HG03159 (cell line): ENCODE measurements around the gene TMEM220.
"Not testable (repeated sequence)": the region's sequence is repeated elsewhere in the genome, so short reads cannot be mapped to it uniquely, and the experiment has no call there.

Source experiments
- ATAC-seq: cut with Tn5 transposase; IDR thresholded peaks from one replicate; pipeline ENCODE4 v1.9.1; 2021; ENCODE audit warnings: mild to moderate bottlenecking, moderate library complexity; ENCODE audit not compliant: unreplicated experiment

Gene TMEM220

DNA sequence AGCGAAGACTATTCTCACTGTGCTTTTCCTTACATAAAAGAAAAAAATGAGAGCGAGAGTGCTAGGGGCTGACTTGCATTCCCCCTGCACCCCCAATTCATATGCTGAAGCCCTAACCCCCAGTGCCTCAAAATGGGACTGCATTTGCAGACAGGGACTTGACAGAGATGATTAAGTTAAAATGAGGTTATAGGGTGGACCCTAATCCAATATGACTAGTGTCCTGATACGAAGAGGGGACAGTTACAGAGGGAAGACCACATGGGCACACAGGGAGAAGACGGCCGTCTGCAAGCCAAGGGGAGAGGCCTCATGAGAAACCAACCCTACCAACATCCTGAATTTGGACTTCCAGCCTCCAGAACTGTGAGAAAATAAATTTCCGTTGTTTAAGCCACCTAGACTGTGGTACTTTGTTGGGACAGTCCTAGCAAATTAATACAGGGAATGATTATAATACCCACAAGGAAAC lies 1.6 kb upstream of the TMEM220 start:
- ATAC-seq: no peak

DNA sequence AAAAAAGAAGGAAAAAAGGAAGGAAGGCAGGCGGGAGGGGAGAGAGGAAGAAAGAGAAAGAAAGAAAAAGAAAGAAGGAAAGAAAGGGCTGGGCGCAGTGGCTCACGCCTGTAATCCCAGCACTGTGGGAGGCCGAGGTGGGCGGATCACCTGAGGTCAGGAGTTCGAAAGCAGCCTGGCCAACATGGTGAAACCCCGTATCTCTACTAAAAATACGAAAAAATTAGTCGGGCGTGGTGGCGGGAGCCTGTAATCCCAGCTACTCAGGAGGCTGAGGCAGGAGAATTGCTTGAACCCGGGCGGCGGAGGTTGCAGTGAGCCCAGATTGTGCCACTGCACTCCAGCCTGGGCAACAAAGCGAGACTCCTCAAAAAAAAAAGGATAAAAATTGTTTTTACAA lies 424 bp upstream of the TMEM220 start:
- not testable (repeated sequence) for ATAC-seq

DNA sequence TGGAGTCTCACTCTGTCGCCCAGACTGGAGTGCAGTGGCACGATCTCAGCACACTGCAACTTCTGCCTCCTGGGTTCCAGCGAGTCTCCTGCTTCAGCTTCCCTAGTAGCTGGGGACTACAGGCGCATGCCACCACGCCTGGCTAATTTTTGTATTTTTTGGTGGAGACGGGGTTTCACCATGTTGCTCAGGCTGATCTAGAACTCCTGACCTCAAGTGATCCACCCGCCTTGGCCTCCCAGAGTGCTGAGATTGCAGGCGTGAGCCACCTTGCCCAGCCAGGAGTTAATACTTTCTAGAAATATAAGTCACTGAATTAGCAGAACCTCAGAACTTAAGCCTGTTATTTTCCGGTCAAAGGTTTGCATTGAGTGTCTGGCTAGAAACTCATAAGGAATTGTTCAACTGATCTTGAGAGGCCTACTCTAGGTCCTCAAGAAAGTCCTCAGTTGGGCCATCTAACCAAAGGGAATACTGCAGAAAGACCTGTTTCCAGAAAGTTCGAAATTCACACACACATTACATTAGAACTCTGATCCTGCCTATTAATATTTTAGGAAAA lies 1.4 kb downstream of the TMEM220 start:
- no peak for ATAC-seq

DNA sequence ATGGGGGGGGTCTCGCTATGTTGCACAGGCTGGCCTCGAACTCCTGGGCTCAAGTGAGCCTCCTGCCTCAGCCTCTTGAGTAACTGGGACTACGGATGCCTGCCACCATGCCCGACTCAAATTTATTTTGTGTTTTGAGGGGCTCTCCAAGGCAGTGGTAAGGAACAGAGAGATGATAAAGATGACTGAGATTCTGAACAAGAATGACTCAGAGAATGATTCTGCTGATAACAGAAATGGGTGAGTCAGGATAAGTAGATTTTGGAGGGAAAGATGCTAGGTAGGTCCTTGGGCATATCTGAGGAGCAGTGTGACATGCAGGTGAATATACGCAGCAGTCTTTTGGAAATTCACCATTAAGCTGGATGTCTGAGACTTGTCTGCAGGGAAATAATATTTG lies 2.6 kb downstream of the TMEM220 start:
- ATAC-seq: no peak

DNA sequence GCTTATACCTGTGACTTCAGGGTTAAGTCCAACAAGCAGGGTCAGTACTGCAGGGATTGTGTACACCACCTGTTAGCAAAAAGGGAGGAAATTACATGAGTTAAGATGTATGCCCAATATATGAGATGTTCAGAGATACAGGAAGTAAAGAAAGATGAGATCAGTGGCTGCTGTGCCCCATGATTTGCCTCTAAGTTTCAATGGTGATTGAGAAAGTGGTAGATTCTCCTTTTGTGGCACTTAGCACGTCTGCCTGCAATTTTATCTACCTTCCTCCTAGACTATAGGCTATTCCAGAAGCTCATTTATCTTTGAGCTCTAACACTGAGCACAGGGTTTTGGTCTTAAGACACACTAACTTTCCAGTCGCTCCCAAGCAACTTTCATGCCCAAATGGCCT lies 3.6 kb downstream of the TMEM220 start:
- ATAC-seq: no peak

DNA sequence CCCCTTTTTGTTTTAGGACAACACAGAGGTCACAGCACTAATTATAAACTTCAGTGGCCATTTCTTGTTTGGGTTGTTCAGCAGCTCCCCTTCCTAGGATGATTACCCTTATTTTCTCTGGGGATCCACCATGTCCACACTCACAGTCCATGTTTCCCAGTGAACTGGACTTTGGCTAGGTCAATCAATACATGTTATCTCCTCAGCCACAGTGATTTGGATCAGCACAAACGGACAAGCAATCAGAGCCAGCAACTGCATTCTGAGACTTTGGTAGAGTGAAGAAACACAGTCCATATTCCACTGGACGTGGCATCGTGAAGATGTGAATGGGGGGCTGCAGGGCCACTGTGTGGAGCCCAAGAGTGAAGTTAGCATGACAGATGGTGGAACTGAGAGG lies 4.6 kb downstream of the TMEM220 start:
- no peak for ATAC-seq

DNA sequence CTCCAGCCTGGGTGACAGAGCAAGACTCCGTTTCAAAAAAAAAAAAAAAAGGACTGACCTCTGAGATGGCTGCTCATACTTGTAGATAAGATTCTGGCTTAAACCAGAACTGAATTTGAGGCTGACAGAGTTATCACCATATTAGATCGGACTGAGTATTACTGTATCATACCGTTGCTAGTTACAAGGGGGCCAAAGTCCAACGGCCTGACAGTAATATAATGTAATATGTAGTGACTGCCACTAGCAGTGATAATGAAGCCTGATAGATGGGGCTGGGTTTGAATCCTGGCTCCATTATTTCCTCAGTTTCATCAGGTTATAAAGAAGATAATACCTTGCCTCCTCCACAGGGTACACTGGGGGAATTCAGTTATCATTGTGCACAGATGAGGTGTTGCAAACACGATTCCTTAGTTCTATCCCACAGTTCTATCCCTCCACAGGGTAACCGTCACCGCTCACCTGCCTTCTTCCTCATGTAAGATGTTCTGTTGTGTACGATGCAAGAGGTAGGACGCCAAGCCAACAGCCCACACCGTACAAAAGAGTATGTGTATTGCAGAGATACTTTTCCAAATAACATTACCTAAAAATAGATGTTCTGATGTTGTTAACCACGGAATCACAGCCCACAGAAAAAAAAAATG lies 5.2 kb downstream of the TMEM220 start:
- no peak for ATAC-seq

DNA sequence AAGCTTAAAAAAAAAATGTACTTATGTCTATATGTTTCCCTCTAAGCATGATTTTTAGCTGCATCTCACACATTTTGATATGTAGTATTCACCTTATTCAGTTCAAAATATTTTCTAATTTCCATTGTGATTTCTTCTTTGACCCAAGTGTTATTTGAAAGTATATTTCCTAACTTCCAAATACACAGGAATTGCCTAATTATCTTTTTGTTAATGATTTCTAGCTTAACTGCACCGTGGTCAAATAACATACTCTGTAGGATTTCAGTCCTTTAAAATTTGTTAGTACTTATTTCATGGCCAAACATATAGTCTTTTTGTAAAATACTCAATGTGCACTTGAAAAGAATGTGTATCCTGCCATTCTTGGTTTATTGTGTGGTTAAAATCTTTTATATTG lies 11.3 kb downstream of the TMEM220 start:
- ATAC-seq: no peak

DNA sequence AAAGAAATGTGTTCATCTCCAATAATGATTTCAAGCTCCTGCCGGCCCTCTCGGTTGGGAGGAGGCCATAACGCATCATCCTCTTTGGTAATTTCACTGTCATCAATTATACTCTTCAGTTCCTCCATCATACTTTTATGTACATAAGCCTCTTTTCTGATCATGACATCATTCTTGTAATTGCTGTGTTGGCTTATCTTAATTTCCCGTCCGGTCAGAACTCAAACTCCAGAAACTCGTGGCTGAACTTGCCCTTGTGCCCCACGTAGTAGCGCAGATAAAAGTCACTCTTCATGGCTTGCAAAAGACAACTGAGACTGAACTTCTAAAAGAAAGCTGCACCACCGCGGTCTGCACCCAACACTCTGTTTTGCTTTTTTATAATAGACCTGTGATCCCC lies 13.6 kb downstream of the TMEM220 start:
- no peak for ATAC-seq

DNA sequence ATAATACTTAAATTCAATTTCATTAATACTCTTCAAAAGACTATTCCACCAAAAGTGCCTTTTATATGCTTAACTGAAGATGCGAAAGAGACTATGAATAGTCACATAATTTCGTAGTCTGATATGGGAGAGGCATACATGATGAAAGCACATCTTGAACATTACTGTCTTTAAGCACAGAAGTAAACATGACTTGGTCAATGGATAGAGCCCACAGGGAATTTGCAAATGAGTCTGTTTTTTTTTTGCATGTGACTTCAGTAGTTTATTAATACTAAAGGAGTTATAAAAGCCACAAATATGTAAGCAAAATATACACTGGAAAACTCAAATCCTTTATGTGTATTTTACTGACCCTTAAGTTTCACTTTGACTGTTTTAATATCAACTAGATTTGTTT lies 16.5 kb downstream of the TMEM220 start:
- ATAC-seq: no peak

DNA sequence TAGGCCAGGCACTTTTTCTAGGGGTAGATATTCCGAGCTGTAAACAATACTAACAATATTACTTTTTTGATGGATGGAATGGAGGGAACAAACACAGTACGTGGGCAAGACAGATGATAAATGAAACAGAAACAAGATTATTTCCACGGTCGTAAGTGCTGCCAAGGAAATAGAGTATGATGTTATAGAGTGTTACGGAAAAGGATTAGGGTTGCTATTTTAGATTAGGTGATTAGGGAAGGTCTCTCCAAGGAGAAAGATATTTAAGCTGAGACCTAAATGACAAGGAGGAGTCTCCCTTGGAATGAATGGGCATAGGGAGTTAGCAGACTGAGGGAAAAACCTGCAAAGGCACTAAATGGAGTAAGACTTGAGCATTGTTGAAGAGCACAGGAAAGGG lies 24.1 kb downstream of the TMEM220 start:
- no peak for ATAC-seq

DNA sequence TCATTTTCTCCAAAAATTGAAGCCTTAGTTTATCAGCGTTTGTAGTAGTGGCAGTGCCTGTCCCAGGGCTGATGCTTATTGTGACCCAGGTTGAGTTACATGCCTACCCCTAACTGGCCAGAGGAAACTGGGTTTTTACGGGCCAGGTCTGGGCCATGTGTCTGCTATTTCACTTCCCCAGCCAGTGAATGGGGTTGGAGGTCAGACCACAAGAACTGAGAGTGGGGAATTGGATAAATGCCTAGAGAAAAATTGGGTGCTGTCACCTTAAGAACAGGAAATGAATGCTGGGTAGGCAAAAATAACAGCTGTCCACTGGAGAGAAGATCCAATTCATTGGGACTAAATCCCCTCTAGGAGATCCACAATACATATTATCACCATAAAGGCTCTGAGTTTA lies 27.2 kb downstream of the TMEM220 start:
- ATAC-seq: no peak

DNA sequence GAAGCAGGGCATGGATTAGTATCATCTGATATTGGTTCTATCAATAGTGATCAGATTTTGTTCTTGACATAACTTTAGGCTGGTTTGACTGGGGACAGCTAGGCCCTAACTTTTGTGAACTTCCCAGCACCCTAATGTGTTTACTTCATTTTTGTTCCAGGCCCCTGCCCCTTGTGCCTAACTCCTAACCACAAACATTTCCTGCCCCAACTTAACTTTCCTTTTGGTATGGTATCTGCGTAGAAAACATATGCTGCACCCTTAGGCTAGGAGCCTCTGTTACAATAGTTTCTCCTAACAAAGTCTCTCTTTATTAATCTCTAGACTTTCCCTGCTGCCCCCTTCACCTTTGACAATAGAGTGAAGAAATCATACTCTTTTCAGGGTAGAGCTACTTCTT lies 30.0 kb downstream of the TMEM220 start:
- ATAC-seq: no peak

DNA sequence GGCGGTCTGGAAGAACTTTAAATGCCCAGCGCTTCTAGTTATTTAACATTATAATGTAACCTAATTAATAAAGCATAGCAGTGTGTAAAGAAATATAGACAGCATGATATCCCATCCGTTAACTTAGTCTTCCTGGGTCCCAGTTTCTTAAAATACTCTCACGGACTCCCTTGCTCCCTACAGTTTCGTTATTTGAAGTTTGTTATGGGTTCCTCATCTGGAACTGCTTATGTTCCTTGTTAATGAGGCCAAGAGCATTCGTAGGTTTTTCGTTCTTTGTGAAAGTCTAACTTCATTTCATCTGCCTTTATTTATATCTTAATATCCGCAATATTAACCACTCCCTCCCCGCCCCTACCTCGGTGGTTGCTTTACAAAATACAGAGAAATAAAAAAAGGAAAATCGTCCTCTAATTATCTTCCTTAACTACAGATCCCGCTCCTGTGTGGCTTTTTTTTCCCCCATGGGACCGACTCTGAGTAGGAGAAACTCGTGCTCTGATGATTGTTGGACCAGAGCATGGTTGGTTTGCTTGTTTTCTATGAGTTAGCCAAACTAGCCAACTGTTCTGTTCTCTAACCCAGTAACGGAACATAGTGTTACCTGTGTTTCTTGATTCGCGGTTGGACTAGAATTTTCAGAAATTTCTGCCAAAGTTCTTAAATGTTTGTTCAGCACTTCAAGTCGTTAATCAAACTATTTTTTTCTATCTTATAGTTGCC lies 31.6 kb downstream of the TMEM220 start:
- ATAC-seq: no peak

DNA sequence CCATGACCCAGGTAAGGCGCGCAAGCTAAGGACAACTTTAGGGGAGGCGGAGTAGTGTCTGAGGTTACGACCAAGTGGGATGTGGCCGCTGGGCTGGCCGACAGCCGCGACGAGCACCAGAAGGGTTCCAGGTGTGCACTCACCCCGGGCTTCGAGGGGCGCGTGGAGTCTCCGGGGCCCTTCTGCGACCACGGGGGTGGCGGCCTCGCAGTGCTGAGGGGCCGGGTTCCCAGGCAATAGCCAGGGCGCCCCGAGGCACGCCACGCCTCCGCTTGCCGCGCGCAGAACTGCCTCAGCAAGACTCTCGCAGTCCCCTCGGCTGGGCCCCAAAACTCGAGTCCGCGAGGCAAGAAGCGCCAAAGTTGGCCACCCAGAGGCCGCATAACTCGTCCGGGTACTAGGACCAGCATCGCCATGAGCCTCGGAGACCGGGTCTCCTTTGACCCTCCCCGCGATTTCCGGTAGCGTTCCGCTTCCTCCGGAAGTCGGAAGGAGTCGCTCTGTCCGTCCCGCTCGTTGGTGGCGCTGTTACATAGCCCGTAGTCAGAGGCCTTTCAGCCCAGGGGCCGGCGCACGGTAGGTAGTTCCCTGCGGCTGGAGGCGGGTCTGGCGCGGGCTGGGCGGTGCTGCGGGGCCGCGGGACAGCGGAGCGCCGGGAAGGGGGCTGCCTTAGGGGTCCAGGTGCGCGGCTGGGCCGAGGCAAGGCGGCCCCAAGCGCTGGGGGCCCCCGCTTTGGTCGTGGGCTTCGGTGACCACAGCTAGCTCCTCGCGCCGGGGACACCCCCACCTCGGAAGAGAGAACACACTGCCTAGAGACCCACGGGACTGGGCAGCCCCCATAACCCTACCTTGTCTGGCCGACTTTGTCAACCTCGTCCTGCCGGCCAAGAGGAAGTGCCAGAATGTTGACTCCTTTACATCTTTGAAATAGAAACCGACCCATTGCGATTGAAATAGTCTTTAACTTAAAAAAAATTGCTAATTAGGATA lies 32.4 kb downstream of the TMEM220 start, which contains the start of the genes ADPRM and SCO1:
ADPRM (plus strand) TSS at position 503 of the 990 bp plus-strand sequence. CDS start 7,333 bp downstream, outside the sequence.
SCO1 (minus strand) TSS at position 442 of the 990 bp plus-strand sequence; CDS start at position 416, 26 bp downstream.
- peak; percentile 93 for ATAC-seq

DNA sequence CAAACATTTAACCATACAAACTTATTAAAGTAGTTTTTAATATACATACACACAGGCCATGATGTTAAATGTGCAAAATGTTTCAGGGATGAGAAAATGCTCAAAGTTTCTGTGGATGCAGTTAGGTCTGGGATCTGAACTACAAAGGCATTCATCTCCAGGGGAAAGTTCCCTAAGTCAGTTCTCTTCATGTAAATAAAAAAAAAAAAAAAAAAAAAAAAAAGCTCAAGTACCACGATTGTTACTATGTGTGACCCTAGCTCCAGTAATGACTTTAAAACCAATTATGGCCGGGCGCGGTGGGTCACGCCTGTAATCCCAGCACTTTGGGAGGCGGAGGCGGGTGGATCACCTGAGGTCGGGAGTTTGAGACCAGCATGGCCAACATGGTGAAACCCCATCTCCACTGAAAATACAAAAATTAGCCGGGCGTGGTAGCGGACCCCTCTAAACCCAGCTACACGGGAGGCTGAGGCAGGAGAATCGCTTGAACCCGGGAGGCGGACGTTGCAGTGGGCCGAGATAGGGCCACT lies 33.9 kb downstream of the TMEM220 start:
- ATAC-seq: not testable (repeated sequence)

DNA sequence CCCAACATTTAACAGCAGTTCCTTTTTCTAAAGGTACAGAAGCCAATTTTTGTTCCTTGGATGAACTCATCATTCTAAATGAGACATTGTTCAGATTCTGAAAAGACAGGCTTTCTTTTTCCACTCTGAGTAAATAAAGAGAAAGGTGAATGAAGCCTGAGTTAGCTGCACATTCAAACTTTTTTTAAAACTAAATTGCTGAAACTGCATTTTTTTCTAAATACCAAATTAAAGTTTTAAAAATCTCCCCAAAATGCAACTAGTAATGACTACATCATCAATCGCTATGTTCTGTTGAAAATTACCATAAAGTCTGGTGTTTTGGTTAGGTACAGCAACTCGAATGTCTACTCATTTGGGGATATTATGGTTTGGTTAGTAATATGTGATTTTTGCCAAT lies 42.3 kb downstream of the TMEM220 start:
- no peak for ATAC-seq

DNA sequence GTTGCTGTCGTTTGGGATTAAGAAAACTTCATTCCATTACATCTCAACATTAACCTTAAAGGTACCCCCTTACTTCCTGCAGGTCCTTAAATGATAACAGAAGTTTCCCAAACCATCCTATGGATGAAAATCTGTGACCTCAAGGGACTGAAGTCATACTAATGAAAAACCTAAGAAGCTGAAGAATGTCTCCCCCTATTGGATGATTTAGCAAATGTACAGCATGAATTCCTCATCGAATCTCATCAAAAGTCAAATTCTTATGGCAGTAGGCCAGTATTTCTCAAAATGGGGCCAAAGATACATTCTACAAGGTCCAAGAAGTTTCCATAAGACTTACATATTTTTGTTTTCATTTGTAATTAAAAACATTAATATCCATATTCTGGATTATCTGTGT lies 46.0 kb downstream of the TMEM220 start:
- no peak for ATAC-seq

DNA sequence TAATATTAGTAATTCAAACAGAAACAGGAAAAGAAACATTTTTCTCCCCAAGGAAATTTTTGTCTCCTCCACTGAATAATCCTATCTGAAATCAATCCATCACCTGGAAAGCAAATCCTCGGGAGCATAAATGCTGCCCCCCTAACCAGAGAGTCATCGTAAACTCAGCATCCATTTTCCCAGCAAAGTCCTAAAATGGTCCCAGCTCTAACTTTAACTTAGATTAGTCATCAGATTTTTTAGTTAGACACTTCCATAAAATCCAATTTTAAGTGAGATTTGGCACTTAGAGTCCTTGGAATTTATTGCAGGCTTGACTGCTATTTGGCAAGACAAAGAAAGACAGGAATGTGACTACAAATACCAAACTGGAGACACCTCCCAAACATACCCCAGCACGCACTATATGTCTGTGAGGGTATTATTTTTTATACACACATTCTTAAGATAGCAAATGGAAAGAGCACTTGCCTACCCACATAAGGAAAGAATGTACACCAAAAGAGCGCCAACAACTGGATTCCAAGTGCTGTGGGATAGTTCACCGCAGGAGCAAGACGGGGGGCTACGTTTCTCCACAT lies 47.9 kb downstream of the TMEM220 start:
- no peak for ATAC-seq

DNA sequence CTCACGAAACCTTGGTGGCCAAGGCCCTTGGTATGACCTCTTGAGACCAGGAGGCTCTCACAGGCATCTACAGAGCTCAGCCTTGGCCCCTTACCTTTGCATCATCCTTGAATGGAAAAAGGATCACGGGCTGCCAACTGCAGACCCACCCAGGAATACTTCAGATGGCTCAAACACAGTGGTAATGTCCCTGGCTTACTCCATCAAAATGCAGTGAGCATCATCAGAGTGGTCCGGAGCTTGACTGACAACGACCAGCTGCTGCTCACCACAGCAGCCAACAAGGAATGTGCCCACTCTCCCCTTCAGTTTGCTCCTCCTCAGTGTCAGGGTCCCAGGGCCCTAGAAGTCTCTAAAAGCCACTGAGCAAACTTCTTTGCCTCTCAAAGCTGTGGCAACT lies 55.1 kb downstream of the TMEM220 start:
- ATAC-seq: no peak
